ENCODE measurements around the gene STX2. TPM values are rescaled to one million over a fixed set of nuclear protein-coding genes. Genes with fewer than 3 reads are reported as not detected.

The STX2 gene
- total RNA-seq, 1 experiment from 2014 or later, result 19.0 TPM

DNA sequence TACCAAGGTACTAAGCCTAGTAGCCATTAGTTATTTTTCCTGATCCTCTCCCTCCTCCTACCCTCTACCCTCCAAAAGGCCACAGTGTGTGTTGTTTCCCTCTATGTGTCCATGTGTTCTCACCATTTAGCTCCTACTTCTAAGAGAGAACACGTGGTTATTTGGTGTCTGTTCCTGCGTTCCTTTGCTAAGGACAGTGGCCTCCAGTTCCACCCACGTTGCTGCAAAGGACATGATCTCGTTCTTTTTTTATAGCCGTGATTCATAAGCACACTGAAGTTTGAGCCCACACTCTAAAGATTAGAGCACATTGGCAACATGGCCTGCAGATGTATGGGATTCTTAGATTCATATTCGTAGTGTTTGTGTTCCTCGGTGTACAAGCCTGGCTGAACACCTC, 8.1 kb upstream of the STX2 start:
- ChIA-PET POLR2A (no interaction called here), CTCF (no interaction called here)
- no peaks in the 10 kb centered on the region for H3K9me3 Mint-ChIP-seq (ENCODE audit: unreplicated experiment)
- peaks cover 5% of the 10 kb centered on the region for H3K4me1 Mint-ChIP-seq (ENCODE audit: insufficient read depth, unreplicated experiment)
- no peak overlapping the region for H3K27ac Mint-ChIP-seq (ENCODE audit: low read depth, unreplicated experiment)
- intact Hi-C loops (cut with micrococcal nuclease), result no loop called here
- no peak overlapping the region for H3K4me3 Mint-ChIP-seq (ENCODE audit: unreplicated experiment)
- BruUV-seq (replicated peaks), result no TSS peak
- no peak for DNase-seq (ENCODE audit: unreplicated experiment)
- TF ChIP-seq, protein P1, sequence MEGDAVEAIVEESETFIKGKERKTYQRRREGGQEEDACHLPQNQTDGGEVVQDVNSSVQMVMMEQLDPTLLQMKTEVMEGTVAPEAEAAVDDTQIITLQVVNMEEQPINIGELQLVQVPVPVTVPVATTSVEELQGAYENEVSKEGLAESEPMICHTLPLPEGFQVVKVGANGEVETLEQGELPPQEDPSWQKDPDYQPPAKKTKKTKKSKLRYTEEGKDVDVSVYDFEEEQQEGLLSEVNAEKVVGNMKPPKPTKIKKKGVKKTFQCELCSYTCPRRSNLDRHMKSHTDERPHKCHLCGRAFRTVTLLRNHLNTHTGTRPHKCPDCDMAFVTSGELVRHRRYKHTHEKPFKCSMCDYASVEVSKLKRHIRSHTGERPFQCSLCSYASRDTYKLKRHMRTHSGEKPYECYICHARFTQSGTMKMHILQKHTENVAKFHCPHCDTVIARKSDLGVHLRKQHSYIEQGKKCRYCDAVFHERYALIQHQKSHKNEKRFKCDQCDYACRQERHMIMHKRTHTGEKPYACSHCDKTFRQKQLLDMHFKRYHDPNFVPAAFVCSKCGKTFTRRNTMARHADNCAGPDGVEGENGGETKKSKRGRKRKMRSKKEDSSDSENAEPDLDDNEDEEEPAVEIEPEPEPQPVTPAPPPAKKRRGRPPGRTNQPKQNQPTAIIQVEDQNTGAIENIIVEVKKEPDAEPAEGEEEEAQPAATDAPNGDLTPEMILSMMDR (IDR thresholded peaks at IDR 0.05; ENCODE audit: unreplicated experiment), result no peak
- no peaks in the 10 kb centered on the region for H3K36me3 Mint-ChIP-seq (ENCODE audit: insufficient read depth, unreplicated experiment)
- no peaks in the 10 kb centered on the region for H3K27me3 Mint-ChIP-seq (ENCODE audit: insufficient read depth, unreplicated experiment)

GRCh38 chr12:130846369-130846768, 7.3 kb upstream of the STX2 start:
- H3K36me3 Mint-ChIP-seq (ENCODE audit: insufficient read depth, unreplicated experiment), result no peaks in the 10 kb centered on the region
- ChIA-PET POLR2A (no interaction called here), CTCF (interaction anchor here (0.5 to 1.3 kb wide), 2 partner anchors 9 to 26 kb away, joined by 3 to 5 read pairs; no protein-coding TSS in a partner anchor)
- TF ChIP-seq, protein P1 (IDR thresholded peaks at IDR 0.05; ENCODE audit: unreplicated experiment), result no peak
- intact Hi-C loops (cut with micrococcal nuclease), result no loop called here
- H3K27me3 Mint-ChIP-seq (ENCODE audit: insufficient read depth, unreplicated experiment), result no peaks in the 10 kb centered on the region
- DNase-seq (ENCODE audit: unreplicated experiment), result no peak
- no peaks in the 10 kb centered on the region for H3K9me3 Mint-ChIP-seq (ENCODE audit: unreplicated experiment)
- BruUV-seq (replicated peaks), result no TSS peak
- H3K4me3 Mint-ChIP-seq (ENCODE audit: unreplicated experiment), result no peak overlapping the region
- H3K27ac Mint-ChIP-seq (ENCODE audit: low read depth, unreplicated experiment), result no peak overlapping the region
- H3K4me1 Mint-ChIP-seq (ENCODE audit: insufficient read depth, unreplicated experiment), result peaks cover 5% of the 10 kb centered on the region

GRCh38 chr12:130839770-130840404, 837 bp upstream of the STX2 start:
- H3K27me3 Mint-ChIP-seq (ENCODE audit: insufficient read depth, unreplicated experiment), result no peaks in the 10 kb centered on the region
- CTCF ChIA-PET, result interaction anchor here (0.6 to 1.6 kb wide), 6 partner anchors 9 to 604 kb away, joined by 3 to 5 read pairs (median 3); no protein-coding TSS in a partner anchor
- no peak overlapping the region for H3K27ac Mint-ChIP-seq (ENCODE audit: low read depth, unreplicated experiment)
- intact Hi-C loops (cut with micrococcal nuclease), result loop anchor here (1.0 kb wide), 1 partner anchor 31 kb away; no protein-coding TSS in a partner anchor
- no TSS peak for BruUV-seq (replicated peaks)
- TF ChIP-seq, protein P1 (IDR thresholded peaks at IDR 0.05; ENCODE audit: unreplicated experiment), result no peak
- DNase-seq (ENCODE audit: unreplicated experiment), result no peak
- H3K9me3 Mint-ChIP-seq (ENCODE audit: unreplicated experiment), result no peaks in the 10 kb centered on the region
- H3K4me3 Mint-ChIP-seq (ENCODE audit: unreplicated experiment), result peak overlapping the region; percentile 68
- H3K4me1 Mint-ChIP-seq (ENCODE audit: insufficient read depth, unreplicated experiment), result peaks cover 16% of the 10 kb centered on the region
- POLR2A ChIA-PET, result interaction anchor here (1.0 kb wide), 1 partner anchor 31 kb away, joined by 3 read pairs; no protein-coding TSS in a partner anchor
- peaks cover 7% of the 10 kb centered on the region for H3K36me3 Mint-ChIP-seq (ENCODE audit: insufficient read depth, unreplicated experiment)

DNA sequence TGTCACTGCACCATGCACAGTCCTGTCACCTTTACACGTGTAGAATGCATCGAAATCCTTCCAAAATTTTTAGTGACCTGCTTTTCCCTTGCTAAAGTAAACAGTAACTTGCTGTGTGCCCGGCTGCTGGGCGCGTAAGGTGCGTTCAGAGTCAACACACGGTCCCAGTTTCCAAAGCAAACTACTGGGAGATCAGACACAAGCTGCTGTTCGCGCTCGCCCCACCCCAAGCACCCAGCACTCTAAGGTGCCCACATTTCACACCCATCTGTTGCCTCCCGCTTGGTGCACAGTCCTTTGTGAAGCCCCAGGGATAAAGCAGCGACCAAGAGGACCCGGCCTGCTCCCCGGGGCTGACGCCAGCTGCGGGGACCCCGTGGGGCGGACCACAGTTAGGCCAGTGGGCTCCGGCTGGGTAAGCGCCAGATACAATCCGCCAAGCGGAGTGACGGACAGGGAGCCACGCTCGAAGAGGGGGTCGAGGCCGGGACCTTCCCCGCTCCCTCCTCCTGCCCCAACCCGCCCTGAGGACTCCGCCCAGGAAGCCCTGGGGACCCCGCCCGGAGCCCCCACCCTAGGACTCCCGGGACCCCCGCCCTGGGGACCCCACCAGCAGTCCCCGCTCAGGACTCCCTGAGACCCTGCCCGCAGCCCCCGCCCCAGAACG, 633 bp downstream of the STX2 start:
- H3K9me3 Mint-ChIP-seq (ENCODE audit: unreplicated experiment), result no peaks in the 10 kb centered on the region
- ChIA-PET POLR2A (interaction anchor here (0.6 kb wide), 1 partner anchor 295 kb away, joined by 3 read pairs; no protein-coding TSS in a partner anchor), CTCF (interaction anchor here (1.2 to 4.5 kb wide), 2 partner anchors 10 to 13 kb away, joined by 3 to 20 read pairs; no protein-coding TSS in a partner anchor)
- DNase-seq (ENCODE audit: unreplicated experiment), result peak; percentile 36
- H3K27me3 Mint-ChIP-seq (ENCODE audit: insufficient read depth, unreplicated experiment), result no peaks in the 10 kb centered on the region
- intact Hi-C loops (cut with micrococcal nuclease), result no loop called here
- H3K4me1 Mint-ChIP-seq (ENCODE audit: insufficient read depth, unreplicated experiment), result peaks cover 19% of the 10 kb centered on the region
- H3K27ac Mint-ChIP-seq (ENCODE audit: low read depth, unreplicated experiment), result no peak overlapping the region
- BruUV-seq (replicated peaks), result no TSS peak
- peak overlapping the region; percentile 68 for H3K4me3 Mint-ChIP-seq (ENCODE audit: unreplicated experiment)
- TF ChIP-seq, protein P1 (IDR thresholded peaks at IDR 0.05; ENCODE audit: unreplicated experiment), result no peak
- H3K36me3 Mint-ChIP-seq (ENCODE audit: insufficient read depth, unreplicated experiment), result peaks cover 7% of the 10 kb centered on the region

Data from MCF 10A (cell line).